Measurements from ENCODE around the gene EVA1A.

EVA1A gene

GRCh38 chr2:75521225-75521872, 39.4 kb downstream of the EVA1A start:
- no peak overlapping the region for H3K4me3 ChIP-seq
- H3K27me3 ChIP-seq, result no peaks in the 10 kb centered on the region
- no peaks in the 10 kb centered on the region for H3K4me1 ChIP-seq
- no peaks in the 10 kb centered on the region for H3K36me3 ChIP-seq
- no peak overlapping the region for H3K27ac ChIP-seq
- no peak for TF ChIP-seq CTCF (IDR thresholded peaks at IDR 0.05)
- H3K9me3 ChIP-seq, result no peaks in the 10 kb centered on the region
- no peak for DNase-seq
- intact Hi-C loops (cut with DNase I; ENCODE audit: low total_unique reads), result no loop called here

GRCh38 chr2:75519843-75520242, 40.9 kb downstream of the EVA1A start:
- Histone ChIP-seq H3K4me1 (no peaks in the 10 kb centered on the region), H3K4me3 (no peak overlapping the region), H3K27me3 (no peaks in the 10 kb centered on the region), H3K36me3 (no peaks in the 10 kb centered on the region), H3K27ac (no peak overlapping the region), H3K9me3 (no peaks in the 10 kb centered on the region)
- no peak for TF ChIP-seq CTCF (IDR thresholded peaks at IDR 0.05)
- no peak for DNase-seq
- intact Hi-C loops (cut with DNase I; ENCODE audit: low total_unique reads), result no loop called here

DNA sequence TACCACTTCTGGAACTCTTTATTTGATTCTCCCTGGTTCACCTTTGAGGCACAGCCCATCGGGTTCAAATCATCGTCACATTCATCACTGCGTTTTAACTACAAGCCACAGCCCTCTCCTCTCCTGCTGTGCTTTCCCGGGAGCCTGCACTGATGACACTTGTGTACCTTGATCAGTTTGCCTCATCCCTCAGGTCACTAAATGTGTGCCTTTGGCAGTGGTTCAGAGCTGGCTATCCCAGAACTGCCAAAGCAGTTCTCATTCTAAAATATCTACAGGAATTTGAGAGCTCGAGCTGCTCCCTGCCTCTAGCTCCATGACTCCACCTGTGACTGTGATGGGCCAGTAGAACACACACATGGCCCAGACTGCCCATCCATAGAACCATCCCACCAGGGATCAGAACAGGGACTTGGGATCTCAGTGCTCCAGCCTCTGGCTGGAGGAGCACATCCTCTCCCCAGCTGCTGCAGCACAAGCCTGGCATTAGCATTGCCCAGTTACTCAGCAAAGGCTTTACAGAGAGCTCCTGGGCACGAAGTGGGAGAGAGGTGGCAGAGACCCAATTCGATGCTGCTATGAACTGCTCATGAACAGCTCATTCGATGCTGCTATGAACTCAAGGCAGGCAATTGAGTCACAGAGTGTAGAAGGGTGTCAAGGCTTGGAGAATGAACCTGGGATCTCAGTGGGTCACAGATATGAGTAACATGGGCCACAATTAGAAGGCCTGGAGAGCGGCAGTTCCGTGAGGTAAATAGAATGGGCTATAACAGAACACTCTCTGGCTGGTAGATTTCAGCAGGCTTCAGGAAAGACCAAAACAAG, 41.9 kb downstream of the EVA1A start:
- no peak for TF ChIP-seq CTCF (IDR thresholded peaks at IDR 0.05)

DNA sequence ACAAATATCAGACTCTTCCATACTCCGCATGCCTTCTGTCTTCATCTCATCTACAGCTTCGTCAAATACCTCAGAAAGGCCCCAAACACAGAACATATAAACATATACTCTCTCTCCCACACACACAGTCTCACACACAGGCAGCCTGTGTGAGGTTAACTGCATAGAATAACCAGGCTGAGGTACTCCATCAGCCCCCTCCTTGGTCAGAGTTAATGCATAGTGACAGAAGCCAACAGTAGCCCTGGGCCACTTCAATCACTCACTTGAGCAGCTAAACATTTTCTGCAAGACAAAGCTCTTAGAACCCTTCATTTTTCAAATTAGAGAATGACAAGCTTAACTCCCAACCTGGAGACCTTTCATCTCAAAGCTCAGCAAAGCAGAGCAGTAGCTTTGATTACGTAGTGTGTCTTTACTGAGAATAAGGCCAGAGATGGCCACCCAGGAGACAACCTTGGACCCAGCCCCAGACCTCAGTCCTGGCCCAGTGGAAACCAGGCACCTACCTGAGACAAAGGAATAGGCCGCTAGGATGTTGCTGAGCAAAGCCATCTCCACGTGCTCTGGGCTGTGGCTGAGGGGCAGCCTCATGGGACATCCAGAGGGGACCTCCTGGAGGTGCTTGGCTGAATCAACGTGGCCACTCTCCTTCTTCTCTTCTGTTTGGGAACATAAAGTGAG, 43.0 kb downstream of the EVA1A start:
- no peak for DNase-seq
- no peak overlapping the region for H3K4me3 ChIP-seq
- H3K9me3 ChIP-seq, result peaks cover 0 to 2% (median 0%) of the 10 kb centered on the region in 3 donors
- H3K27me3 ChIP-seq, result no peaks in the 10 kb centered on the region
- intact Hi-C loops (cut with DNase I; ENCODE audit: low total_unique reads), result no loop called here
- H3K36me3 ChIP-seq, result no peaks in the 10 kb centered on the region
- H3K4me1 ChIP-seq, result no peaks in the 10 kb centered on the region
- TF ChIP-seq CTCF (IDR thresholded peaks at IDR 0.05), result no peak
- H3K27ac ChIP-seq, result no peak overlapping the region

More for the DNA sequence above, 41.9 kb downstream of the EVA1A start:
- no peaks in the 10 kb centered on the region for H3K36me3 ChIP-seq
- DNase-seq, result no peak
- H3K4me3 ChIP-seq, result no peak overlapping the region
- no peaks in the 10 kb centered on the region for H3K9me3 ChIP-seq
- H3K4me1 ChIP-seq, result no peaks in the 10 kb centered on the region
- no peak overlapping the region for H3K27ac ChIP-seq
- no peaks in the 10 kb centered on the region for H3K27me3 ChIP-seq
- intact Hi-C loops (cut with DNase I; ENCODE audit: low total_unique reads), result no loop called here

DNA sequence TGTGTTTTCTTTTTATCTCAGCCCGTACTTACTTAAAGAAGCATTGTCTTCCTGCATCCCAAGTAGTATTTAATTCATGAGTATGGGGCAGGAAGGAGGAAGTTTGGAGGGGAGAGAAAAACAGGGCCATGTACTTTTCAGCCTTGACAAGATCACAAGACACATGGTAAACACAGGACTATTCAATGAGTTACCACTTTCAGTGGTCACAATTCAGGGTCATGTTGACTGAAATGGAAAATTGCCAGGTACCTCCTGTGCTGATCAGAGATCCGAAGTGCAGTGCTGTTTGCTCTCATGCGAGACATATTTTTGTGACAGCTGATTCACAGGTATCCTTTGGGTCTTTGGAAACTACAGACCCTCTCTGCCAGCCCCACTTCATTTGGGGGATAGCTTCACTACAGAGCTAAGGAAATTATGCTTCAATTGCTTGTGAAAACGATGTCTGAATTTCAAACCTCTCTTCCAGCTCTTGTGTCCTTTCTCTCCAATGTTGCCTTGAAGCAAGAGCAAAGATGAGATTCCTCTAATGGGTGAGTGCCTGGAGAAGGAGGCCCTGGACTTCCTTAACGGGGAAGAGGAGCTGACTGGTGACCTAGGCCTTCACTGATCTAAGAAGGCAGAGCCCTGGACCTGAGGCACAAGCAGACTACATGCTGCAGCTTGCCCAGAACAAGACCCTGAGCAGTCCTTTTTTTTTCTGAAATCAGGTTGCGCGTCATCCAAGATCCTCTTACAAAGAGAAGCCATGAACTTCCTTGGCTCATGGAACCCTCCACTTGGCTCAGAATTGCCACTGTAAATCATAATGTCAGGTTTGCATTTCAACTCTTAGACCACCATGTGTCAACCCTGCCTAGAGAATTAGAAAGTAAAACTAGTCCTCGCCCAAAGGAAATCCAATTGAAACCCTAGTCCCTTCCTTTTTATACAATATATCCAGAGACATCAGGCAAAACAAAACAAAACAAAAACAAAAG, 44.1 kb downstream of the EVA1A start:
- H3K4me3 ChIP-seq, result no peak overlapping the region
- H3K27ac ChIP-seq, result no peak overlapping the region
- no peak for TF ChIP-seq CTCF (IDR thresholded peaks at IDR 0.05)
- H3K9me3 ChIP-seq, result peaks cover 0 to 6% (median 0%) of the 10 kb centered on the region in 3 donors
- H3K4me1 ChIP-seq, result no peaks in the 10 kb centered on the region
- intact Hi-C loops (cut with DNase I; ENCODE audit: low total_unique reads), result no loop called here
- H3K27me3 ChIP-seq, result no peaks in the 10 kb centered on the region
- H3K36me3 ChIP-seq, result no peaks in the 10 kb centered on the region
- DNase-seq, result no peak
